ENCODE data around the gene CTNNA3. TPM values are rescaled to one million over a fixed set of nuclear protein-coding genes. Genes with fewer than 3 reads are reported as not detected.

CTNNA3 gene
- total RNA-seq, 1 donor from 2014 or later = not detected

GRCh38 chr10:66586897-66587679, 1108.9 kb downstream of the CTNNA3 start:
- intact Hi-C loops (cut with micrococcal nuclease) = no loop called here

DNA sequence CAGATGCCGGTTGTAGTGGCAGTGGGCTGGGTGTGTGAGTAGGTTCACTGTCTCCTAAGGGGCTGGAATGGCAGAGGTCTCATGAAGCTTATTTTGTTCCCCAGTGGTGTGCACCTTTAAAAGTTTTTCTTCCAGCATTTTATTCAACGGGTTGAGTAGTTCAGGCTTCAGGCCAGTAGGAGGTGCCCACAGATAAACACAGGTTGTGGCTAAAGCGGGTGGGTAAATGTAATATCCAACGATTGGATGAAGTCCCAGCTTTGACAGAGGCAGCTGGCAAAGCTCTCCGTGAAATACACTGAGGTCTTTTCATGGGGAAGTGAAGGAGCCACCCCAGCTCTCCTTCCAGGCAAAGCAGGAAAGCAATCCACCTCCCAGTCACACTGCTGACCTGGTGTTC, 1109.9 kb downstream of the CTNNA3 start:
- intact Hi-C loops (cut with micrococcal nuclease) = no loop called here

GRCh38 chr10:66575251-66575855, 1120.6 kb downstream of the CTNNA3 start:
- intact Hi-C loops (cut with micrococcal nuclease) = no loop called here

GRCh38 chr10:66572700-66573099, 1123.3 kb downstream of the CTNNA3 start:
- intact Hi-C loops (cut with micrococcal nuclease) = no loop called here

GRCh38 chr10:66565999-66566398, 1130.0 kb downstream of the CTNNA3 start:
- intact Hi-C loops (cut with micrococcal nuclease) = no loop called here

DNA sequence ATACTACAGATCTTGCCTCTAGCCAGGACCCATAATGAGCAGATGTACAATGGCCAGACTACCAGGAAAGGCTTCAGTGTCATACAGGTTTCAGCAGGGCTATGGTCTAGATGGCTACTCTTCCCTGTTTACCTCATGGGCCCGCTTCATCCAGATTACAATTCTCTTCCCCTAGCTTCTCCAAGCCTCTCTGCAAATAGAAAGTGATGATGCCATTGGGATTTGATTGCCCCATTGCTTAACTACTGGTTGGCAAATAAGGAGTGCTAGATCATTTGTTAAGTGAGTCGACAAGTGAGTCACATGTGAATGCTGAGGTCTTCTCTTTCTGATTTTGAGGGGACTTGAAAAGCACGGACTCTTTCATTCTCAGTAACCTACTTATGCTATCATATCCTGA, 1131.7 kb downstream of the CTNNA3 start:
- intact Hi-C loops (cut with micrococcal nuclease) = no loop called here

- intact Hi-C loops (cut with micrococcal nuclease) = no loop called here
Observed at GRCh38 chr10:66555061-66555460, 1140.9 kb downstream of the CTNNA3 start.

DNA sequence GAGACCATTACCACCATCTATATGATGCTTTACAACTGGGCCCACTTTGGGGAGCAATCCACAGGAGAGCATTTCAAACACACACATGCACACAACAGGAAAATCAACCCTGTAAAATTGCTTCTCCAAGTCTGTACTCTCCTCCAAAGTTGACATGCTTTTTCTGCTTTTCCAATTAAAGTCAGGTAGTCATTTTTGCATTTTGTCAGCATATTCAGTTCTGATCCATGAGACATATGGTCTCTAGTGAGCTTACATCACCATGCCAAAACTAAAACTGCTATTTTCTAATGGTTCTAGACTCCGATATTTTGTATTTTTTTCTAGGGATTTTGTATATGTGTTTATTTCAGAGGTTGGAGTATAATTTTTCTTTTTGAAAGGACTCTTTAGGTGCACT, 1143.7 kb downstream of the CTNNA3 start:
- intact Hi-C loops (cut with micrococcal nuclease) = no loop called here

- intact Hi-C loops (cut with micrococcal nuclease) = no loop called here
Observed at GRCh38 chr10:66550351-66550750, 1145.6 kb downstream of the CTNNA3 start.

DNA sequence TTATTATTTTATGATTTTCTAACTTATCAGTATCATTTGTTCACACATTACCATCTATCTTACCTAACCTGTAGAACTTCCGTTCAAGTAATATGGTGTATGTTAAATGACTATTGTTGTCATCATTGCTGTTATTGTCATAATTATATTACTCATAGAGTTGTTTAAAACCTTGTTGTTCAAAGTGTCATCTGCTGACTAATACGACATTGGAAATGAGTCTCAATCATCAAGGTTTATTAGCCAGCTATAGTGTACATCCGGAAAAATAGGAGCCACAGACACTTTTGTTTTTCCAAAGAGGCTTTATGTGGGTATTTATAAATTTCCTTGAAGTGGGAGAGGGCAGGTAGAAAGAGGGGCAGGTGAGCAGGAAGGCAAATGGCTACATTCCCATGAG, 1157.1 kb downstream of the CTNNA3 start:
- intact Hi-C loops (cut with micrococcal nuclease) = no loop called here

DNA sequence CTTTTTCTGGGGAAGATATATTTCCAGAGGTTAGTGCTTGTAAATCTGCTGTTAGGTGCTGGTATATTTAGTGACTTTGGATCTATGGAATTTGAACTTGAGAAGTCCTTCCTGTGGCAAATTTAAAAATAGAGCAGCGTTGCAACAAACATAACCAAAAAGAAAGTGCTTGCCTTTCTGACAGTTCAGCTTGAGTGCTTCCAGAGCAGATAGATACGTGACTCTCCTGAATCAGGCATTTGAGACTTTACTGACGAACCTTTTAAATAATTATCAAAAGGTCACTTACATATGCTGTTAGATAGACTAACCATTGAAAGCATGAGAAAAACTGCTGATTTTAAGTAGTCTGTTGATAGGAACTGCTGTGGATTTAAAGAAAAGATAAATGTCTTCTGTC, 1157.6 kb downstream of the CTNNA3 start:
- intact Hi-C loops (cut with micrococcal nuclease) = no loop called here

GRCh38 chr10:66537186-66537585, 1158.8 kb downstream of the CTNNA3 start:
- intact Hi-C loops (cut with micrococcal nuclease) = no loop called here

DNA sequence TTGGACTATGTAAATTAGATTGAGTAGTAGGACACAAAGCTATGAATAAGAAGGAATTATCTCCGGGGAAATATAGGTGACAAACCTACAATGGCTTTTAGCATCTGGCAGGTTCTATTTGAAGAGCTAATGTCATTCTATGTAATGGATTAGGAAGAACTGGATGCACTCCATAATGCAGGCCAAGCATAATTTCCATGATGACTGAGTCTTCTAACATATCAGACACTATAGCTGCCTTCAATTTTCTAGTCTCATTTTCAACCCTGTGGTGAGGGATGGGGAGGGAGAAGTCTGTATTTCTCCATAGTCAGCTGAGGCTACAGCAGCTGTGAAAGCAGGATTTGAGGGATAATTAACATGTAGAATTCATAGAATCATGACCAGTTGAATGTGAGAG, 1160.6 kb downstream of the CTNNA3 start:
- intact Hi-C loops (cut with micrococcal nuclease) = no loop called here

- intact Hi-C loops (cut with micrococcal nuclease) = no loop called here
Observed at GRCh38 chr10:66534866-66535265, 1161.1 kb downstream of the CTNNA3 start.

DNA sequence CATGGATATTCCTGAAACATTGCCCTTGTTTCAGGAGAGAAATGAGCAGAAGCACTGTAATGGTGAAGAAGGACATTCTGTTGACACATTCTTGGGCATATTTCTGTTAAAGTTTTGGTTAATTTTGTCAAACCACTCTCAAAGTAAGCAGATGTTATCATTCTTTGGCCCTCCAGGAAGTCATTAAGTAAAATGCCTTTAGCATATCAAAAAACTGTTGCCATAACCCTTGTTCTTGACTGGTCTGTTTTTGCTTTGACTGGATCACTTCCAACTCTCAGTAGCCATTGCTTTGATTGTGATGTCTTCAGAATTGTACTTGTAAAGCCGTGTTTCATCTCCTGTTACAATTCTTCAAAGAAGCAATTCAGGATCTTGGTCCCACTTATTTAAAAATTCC, 1174.5 kb downstream of the CTNNA3 start:
- intact Hi-C loops (cut with micrococcal nuclease) = no loop called here

DNA sequence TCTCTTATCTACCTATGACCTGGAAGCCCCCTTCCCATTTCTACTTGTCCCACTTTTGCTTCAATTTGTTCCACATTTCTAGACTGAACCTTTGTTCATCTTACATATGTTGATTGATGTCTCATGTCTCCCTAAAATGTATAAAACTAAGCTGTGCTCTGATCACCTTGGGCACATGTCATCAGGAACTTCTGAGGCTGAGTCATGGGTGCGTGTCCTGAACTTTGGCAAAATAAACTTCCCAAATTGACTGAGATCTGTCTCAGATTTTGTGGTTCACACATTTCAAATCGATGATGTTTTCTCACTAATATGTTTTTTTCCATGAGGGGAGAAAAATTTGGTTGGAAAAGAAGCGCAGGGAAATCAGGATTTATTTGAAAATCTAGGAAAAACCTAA, 1176.4 kb downstream of the CTNNA3 start:
- intact Hi-C loops (cut with micrococcal nuclease) = no loop called here

DNA sequence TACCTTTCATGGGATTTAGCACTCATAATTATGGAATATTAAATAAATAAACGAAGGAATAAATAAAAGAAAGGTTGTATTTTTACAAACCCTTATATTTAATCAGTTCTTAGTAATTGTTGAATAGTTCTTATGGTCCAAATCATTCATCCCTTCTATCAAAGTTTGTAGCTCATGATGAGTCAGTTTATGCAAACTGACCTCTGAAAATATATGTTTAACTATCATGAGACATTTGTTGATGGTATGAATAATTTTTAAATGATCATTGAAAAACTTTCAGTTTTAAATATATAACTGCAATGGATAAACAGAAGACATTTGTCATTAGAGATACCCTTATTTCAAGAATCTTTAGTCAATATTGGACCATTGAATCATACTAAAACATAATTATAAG, 1181.3 kb downstream of the CTNNA3 start:
- intact Hi-C loops (cut with micrococcal nuclease) = no loop called here

DNA sequence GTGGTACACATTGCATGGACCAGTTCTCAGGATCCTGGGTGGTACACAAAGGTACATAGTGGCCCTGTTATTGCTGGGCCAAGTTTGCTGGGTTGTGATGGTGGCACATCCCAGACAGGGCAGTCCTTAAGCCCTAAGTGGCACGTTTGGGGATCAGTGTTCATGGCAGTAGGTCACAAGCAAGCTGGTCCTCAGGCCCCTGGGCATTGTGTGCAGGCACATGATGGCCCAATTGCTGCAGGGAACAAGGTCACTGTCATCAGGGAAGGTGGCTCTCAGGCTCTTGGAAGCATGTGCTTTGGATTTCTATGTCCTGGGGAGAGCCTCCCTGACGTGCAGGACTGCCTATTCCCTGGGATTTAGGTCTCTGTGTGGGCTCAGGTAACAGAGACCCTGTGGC, 1182.5 kb downstream of the CTNNA3 start:
- intact Hi-C loops (cut with micrococcal nuclease) = no loop called here

DNA sequence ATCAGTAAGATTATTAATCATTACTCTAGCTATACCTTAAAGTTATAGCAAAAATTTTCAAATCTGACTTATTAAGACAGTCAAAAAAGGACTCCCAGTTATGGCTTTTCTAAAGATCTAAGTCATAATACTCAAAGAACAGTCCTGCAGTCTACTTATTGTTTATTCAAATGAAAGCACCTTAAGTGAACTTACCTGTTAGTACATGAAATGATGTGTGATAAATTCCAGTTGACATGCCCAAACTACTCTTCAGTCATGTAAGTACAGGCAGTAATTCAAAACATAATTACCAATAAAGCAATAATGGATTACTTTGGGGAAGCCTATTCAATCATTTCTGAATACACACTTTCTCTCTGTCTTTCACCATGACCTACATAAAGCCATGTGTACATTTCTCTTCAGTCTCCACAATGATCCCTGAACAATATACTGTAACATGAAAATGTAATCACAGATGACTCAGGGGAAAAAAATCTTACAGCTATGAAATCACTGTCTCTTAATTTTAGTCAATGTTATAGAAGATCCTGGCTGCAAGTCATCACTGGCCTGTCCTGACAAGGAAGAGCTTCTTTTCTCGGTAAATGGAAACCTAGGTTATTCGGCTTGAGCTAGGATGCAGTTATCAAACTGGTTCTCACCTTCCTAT, 1190.9 kb downstream of the CTNNA3 start:
- intact Hi-C loops (cut with micrococcal nuclease) = no loop called here

DNA sequence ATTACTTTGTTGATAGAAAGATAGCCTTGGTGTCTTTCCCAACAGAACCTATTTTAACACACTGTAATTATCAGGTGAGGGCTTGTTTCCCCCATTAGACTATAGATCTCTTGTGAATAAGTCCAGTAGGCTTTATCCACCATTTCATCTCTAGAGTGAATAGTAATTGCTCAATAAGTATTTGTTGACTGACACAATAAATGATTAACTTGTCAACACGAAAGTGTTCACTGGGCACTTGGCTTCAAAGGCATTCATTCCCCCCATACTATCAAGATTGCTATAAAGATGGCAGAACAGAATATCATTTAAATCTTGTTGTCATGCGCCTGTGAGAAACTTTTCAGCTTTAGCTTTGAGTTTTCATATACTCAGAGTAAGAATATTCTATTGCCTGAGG, 1194.6 kb downstream of the CTNNA3 start:
- intact Hi-C loops (cut with micrococcal nuclease) = no loop called here

DNA sequence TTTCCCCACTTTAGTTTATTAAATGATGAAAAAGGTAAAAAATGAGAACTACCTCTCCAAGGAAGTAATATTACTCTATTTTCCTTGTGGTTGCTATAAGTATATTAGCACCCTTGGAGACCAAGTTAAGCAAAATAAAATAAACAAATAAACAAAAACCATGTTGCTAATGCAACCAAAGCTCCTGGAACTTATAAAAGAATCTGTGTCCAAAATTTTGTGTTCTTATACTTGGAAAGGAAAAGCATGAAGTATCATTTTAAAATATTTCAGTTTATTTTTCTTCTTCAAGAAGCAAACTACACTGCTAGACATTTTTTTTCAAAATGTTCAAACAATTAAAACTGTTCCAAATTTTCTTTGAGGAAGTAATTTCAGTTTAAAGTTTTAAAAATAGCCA, 1212.0 kb downstream of the CTNNA3 start:
- intact Hi-C loops (cut with micrococcal nuclease) = no loop called here

DNA sequence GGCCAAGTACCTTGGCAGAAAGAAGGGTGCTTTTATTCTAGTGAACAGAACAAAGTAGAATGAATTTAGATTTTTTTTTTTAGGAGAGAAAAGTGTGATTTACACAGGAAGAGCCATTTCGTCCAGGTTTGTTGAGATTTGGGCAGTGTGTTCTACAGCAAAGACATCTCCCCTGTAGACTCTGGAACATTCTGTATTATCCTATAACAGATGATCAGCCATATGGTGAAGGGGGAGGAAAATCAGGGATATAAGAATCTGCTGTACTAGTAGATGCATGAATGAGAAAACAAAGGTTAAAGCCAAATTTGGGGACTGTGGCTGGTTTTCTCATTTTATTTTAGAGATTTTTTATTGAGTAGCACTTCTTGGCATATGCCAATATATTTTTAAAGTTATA, 1223.8 kb downstream of the CTNNA3 start:
- intact Hi-C loops (cut with micrococcal nuclease) = no loop called here

DNA sequence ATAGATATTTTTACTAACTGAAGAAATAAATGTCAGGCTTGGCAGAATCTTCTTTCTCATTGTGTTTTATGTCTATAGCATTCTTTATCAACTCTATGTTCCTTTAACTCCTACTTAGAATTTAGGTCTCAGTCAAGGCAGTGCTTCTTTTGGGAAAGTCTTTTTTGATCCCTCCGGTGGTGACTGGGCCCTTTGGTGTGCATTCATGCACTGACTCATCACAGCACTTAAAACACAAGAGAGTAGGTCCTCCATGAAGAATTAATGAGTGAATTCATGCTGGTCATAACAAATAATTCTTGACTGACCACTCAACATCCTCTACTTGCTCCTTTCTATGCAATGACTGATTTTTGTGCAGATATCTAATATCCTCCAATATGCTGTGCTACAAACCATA, 1229.0 kb downstream of the CTNNA3 start:
- intact Hi-C loops (cut with micrococcal nuclease) = no loop called here
